Measurements from ENCODE around the gene CFAP92. TPM values are rescaled to one million over a fixed set of nuclear protein-coding genes. Genes with fewer than 3 reads are reported as not detected.

CFAP92 gene
- total and polyA plus RNA-seq, 2 donors (not counting 3 experiments of a cell fraction or from before 2014, with no cell fraction given) = 0.04 to 0.62 TPM

- Histone ChIP-seq H4K20me1 (replicated peaks; ENCODE audit: control insufficient read depth, extremely low read depth, insufficient read depth, low read length) (no peaks in the 10 kb centered on the region), H2AFZ (ENCODE audit: low read depth, low read length) (no peak overlapping the region), H3K27ac (ENCODE audit: insufficient read depth, low read depth, low read length) (no peak overlapping the region), H3K79me2 (ENCODE audit: control insufficient read depth, insufficient read depth, low read length) (no peaks in the 10 kb centered on the region), H3K27me3 (ENCODE audit: control insufficient read depth in 2 of 2, insufficient read depth in 2 of 2, low read length in 2 of 2) (peaks cover 23 to 38% of the 10 kb centered on the region in 2 experiments), H3K4me3 (replicated peaks in 1 of 3; ENCODE audit: insufficient read depth in 1 of 3, low read depth in 1 of 3, low read length in 3 of 3) (no peak overlapping the region), H3K4me1 (ENCODE audit: control insufficient read depth, extremely low read depth, insufficient read depth, low read length) (peaks cover 15% of the 10 kb centered on the region), H3K9me1 (replicated peaks; ENCODE audit: control insufficient read depth, extremely low read depth, insufficient read depth, low read length) (no peaks in the 10 kb centered on the region), H3K9me3 (replicated peaks; ENCODE audit: control insufficient read depth, insufficient read depth, low read length) (no peaks in the 10 kb centered on the region), H3K4me2 (ENCODE audit: insufficient read depth, low read length) (no peak overlapping the region), H3K9ac (replicated peaks; ENCODE audit: extremely low read depth, insufficient read depth, low read length) (no peak overlapping the region), H3K36me3 (ENCODE audit: control insufficient read depth in 2 of 2, extremely low read depth in 1 of 2, insufficient read depth in 2 of 2, low read length in 2 of 2) (no peaks in the 10 kb centered on the region)
- FAIRE-seq (no peak), DNase-seq (ENCODE audit: low read depth, low spot score) (peak; percentile 20)
- TF ChIP-seq MAX (IDR thresholded peaks at IDR 0.05; ENCODE audit: insufficient read depth, insufficient read length) (no peak), POLR2AphosphoS5 (IDR thresholded peaks at IDR 0.05; ENCODE audit: insufficient read depth, low read depth, low read length) (no peak), FOS (IDR thresholded peaks at IDR 0.05; ENCODE audit: borderline replicate concordance, insufficient read depth, low read length) (no peak), MYC (IDR thresholded peaks at IDR 0.05; ENCODE audit: low read depth, low read length) (no peak), JUN (IDR thresholded peaks at IDR 0.05; ENCODE audit: borderline replicate concordance, insufficient read depth, insufficient read length, low read depth) (no peak), GATA2 (IDR thresholded peaks at IDR 0.05; ENCODE audit: insufficient read depth, insufficient read length, low read depth, low read length) (no peak), EZH2 (IDR thresholded peaks at IDR 0.05; ENCODE audit: borderline replicate concordance, low read depth, low read length, severe bottlenecking) (no peak), CTCF (IDR thresholded peaks at IDR 0.05; ENCODE audit: extremely low read depth in 1 of 2, insufficient read depth in 1 of 2, low read depth in 1 of 2, low read length in 2 of 2) (no peak), POLR2A (IDR thresholded peaks at IDR 0.05; ENCODE audit: low read depth, low read length) (no peak)
- intact Hi-C loops (cut with micrococcal nuclease) (loop anchor here (1.0 kb wide), 1 partner anchor 11 kb away; no protein-coding TSS in a partner anchor), dilution Hi-C loops (cut with MboI; ENCODE audit: extremely low pct_ligation_motif_present, low sequenced_read_pairs) (no loop called here)
- no TSS peak for BruUV-seq (replicated peaks)
- ChIA-PET POLR2A (no interaction called here), CTCF (interaction anchor here (0.6 to 3.2 kb wide), 5 partner anchors 11 to 48 kb away, joined by 3 to 26 read pairs (median 13); no protein-coding TSS in a partner anchor)
Observed at GRCh38 chr3:129004639-129005295, 10.9 kb upstream of the CFAP92 start.
